Activated gamma-delta T cell (primary cell): ENCODE measurements around the gene GRAMD4.

Source experiments
- DNase-seq: peaks from one replicate; lab custom pipeline; 2025; lab: John Stamatoyannopoulos, UW

Gene GRAMD4

GRCh38 chr22:46672731-46673130, 52.5 kb downstream of the GRAMD4 start:
- no peak for DNase-seq

DNA sequence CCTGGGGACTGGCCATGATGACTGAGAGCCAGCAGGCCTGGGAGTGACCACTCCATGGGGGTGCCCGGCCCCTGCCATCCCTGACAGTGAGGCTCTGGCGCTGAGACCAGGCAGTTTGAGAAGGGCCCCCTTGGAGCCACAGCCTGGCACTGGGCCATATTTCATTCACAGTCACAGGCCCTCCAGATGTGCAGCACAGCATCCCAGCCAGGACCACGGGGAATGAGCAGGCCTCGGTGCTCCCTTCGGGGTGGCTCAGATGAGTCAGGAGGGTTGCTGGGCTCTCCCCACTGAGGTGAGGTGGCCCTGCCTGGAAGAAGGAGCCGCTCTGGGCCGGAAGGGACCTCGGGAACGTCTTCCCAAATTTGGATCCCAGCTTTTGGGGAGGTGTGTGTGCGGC, 53.0 kb downstream of the GRAMD4 start:
- no peak for DNase-seq

DNA sequence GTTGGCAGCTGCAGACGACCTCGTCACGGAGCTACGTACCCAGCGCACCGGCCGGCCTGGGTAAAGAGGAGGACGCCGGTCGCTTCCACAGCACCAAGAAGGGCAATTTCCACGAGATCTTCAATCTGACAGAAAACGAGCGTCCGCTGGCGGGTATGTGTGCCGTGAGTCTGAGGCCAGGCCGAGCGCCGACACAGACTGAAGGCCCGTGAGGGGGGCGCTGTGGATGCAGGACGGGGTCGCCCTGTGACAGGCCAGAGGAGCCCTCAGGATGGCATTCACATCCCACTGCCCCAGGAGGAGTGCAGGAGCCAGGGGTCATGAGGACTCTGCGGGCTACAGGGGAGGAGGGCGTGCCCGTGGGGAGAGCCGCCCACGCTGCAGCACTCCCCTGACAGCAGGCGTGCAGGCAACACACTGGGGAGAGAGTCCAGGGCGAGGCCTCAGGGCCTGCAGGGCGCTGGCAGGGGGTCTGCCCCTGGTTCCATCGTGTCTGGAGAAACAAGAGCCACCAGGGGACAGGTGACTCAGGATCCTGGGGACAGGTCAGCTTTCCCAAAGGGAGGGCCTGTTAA, 53.6 kb downstream of the GRAMD4 start:
- no peak for DNase-seq

DNA sequence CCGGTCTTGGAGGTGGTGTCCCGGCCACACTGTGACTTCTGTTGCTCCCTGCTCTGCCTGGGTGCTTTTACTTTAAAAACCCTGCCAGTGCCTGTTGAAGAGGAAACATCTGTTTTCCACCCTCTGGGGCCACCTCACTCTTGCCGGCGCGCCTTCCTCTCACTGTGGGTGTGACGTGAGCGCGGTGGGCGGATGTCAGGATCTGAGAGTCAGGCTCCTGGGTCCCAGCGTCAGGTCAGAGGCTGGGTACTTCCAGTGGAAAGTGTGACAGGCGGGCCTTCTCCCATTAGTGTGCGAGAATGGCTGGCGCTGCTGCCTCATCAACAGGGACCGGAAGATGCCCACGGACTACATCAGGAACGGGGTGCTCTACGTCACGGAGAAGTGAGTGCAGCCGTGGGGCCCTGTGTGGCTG, 54.2 kb downstream of the GRAMD4 start:
- DNase-seq = peak; percentile 72

- no peak for DNase-seq
These were observed 54.7 kb downstream of the GRAMD4 start for GRCh38 chr22:46674906-46675305.

GRCh38 chr22:46675479-46675878, 55.3 kb downstream of the GRAMD4 start:
- no peak for DNase-seq

DNA sequence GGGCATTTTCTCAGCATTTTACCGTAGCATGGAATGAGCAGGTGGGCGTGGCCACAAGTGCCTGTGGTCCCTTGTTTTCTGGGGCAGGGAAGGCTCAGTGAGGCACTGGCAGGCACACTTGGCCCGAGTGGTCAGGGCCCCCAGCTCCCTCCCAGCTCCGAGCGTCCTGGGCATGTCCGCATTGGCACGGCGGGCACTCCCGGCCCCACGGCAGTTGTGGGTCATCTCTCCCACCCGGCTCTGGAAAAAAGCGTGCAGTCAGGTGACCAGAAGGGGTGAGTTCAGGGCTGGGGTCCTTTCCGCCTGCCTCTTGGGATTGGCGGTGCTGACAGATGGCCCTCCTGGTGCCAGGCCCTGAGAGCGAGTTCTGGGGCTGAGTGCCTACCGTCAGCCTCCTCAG, 55.8 kb downstream of the GRAMD4 start:
- no peak for DNase-seq

DNA sequence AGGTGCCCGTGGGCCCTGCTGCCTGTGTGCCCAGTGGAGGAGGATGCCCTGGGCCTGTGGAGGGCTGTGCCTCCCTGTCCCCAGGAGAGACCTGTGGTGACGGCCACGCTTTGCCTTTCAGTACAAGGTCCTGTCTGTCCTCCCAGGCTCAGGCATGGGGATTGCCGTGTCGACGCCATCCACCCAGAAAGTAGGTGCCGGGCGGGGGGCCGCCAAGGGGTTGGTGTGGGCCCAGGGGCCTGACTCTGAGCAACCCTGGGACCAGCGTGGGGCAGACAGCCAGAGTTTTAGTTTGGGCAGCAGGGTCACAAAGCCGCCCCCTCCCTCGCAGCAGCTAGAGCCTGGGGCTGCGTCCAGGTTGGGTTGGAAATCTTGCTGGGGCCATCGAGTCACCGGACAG, 56.3 kb downstream of the GRAMD4 start:
- no peak for DNase-seq

- DNase-seq = no peak
These were observed 56.7 kb downstream of the GRAMD4 start for GRCh38 chr22:46676881-46677280.

- DNase-seq = no peak
These were observed 57.3 kb downstream of the GRAMD4 start for GRCh38 chr22:46677323-46678002.

DNA sequence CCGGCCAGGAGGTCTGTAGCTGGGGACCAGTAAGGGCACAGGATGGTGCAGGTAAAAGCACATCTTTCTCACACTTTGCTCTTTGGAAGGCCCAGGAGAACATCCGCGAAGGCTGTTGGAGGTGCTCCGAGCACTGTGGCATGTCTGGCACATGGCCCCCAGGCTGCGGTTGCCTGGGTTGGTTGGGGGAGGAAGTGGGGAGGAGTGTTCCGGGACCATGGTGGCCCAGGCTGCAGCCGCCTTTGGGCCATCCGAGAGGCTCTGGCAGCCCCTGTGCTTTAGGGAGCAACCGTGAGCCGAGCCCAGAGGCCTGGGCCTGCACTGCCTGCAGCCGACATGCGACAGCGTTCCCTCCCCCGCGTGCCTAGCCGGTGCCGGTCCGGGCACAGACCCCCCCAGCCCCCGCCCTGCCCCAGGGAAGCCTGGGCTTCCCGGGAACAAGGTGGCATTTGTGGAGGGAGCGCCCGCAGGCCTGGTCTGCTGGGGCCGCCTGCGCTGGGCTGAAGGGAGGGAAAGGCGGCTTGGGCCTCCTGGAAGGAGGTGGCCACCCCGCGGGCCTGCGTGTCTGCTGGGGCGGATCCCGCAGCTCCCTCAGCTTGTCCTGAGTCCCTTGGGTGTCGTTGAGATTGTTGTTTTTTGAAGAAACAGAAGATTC, 57.9 kb downstream of the GRAMD4 start:
- no peak for DNase-seq

DNA sequence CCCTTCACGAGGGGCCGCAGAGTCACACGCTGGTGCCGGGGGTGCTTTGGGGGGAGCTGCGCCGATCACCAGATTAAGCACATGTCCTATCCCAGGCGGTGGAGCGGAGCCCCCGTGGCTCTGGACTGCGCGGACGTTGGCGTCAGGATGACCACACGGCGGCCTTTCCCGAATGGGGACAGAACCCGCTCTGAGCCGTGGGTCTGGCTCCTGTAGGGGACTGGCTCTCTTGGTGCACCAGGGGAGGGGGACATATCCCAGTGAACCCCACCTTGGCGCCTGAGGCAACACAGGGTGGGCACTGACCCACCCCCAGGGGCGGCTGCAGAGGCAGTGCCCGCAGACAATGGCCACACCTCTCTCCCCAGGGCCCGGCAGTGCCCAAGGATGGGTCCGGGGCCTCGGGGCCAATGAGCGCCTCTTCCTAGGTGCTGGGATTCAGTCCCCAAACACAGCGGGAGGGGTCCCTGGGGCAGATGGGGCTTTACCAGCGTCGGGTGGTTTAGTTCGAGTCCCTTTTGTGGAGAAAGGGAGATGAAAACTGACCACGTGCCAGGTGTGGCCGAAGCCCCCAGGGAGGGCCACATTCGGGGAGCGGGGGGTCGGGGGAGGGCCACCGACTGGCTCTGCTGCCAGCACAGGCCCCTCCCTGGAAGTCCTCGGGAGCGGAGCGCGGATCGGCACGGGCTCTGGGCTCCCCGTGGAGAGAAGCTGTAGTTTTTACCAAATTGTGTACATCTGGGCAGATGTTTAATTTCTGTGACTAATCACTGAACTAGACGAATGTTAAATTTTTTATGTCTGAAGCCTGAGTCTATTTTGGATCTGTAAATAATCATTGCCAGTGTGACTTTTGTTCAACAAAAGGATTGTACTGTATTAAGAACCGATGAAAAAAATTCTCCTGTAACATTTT, 58.9 kb downstream of the GRAMD4 start:
- DNase-seq = no peak

- no peak for DNase-seq
These were observed 59.6 kb downstream of the GRAMD4 start for GRCh38 chr22:46679706-46680269.

DNA sequence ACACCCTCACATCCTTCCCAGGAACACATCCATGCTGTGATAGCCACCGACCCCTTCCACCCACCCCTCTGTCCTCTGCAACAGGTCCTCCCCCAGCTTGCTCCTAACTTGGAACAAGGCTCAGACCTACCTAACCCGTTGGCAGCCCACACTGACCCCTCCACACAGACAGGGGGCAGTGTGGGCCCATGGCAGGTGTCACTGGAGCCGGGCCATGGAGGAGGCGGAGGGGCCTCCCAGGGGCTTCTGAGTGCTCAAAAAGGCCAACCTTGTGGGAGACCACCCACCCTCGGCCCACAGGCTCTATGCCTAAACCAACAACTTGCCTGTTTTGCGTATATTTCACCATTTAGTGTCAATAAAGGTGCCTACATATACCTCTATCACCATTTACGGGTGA, 60.8 kb downstream of the GRAMD4 start:
- no peak for DNase-seq

- DNase-seq = no peak
These were observed 62.0 kb downstream of the GRAMD4 start for GRCh38 chr22:46682011-46682731.

- DNase-seq = no peak
These were observed 64.5 kb downstream of the GRAMD4 start for GRCh38 chr22:46684706-46685105.

DNA sequence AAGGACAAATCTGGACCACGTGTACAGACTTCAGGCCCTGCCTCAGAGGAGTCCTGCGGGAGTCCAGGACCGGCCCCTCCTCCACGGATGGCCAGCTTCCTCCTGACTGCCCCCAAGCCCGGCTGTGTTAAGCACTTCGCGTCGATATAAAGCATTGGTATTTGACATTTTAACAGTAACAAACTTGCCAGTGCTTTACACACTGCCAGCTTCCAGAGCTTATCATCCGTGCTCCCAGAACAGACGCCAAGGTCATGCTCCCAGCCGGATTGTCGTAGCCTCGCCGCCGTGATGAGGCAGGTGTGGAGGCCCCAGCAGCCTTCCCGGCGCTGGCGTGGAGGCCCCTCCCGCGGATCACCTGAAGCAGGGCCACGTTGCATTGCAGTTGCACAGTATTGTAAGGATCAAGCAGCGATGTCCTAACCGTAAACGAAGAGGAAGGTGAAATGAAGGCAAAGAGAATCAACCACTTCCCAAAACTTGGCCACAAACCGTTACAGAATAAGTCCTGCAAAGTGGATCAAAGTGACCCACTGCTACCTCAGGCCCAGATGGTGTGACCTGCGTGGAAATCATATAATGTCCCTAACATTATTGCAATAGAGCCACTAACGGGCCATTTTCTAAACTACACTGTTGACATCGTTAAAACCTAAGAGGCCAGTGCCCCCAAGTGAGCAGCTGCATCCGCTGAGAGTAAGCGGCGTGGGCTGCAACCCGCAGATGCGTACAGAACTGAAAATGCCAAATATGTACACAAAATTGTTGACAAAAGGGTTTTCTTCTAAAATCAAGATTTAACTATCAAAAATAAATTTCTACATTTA, 66.2 kb downstream of the GRAMD4 start:
- no peak for DNase-seq

DNA sequence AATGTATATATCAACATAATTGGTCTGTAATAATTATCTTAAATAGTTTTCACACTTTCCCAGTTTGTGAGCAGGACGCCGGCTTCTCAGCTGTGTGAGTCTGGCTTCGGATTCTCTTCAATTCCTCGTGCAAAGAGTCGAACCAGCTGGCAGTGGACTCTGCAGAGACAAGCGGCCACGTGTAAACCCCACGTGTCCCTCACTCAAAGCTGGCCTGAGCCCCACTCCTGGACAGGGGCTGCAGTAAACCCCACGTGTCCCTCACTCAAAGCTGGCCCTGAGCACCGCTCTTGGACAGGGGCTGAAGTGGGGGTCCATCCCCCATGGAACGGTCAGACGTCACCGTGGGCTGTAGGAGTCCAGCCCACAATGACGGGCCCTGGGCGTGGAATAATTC, 66.9 kb downstream of the GRAMD4 start:
- DNase-seq = no peak

GRCh38 chr22:46687460-46687859, 67.3 kb downstream of the GRAMD4 start:
- no peak for DNase-seq

DNA sequence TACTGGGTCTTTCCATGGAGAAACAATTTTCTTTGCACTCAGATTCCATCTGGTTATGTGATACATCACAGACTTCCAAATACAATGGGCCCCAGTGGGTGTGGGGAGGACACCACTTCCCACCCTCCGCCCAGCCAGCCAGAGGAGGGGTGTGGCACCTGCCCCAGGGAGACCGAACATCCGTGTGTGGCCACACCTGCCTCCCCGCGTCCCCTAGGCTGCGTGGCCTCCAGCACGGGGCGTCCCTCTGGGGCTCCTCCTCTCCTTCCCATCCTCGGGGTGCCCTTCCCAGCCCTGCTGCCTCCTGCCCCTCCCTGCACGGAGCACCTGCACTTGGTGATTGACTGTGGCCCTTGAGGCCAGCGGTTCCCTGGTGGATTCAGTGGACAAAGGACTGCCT, 68.8 kb downstream of the GRAMD4 start:
- DNase-seq = no peak

DNA sequence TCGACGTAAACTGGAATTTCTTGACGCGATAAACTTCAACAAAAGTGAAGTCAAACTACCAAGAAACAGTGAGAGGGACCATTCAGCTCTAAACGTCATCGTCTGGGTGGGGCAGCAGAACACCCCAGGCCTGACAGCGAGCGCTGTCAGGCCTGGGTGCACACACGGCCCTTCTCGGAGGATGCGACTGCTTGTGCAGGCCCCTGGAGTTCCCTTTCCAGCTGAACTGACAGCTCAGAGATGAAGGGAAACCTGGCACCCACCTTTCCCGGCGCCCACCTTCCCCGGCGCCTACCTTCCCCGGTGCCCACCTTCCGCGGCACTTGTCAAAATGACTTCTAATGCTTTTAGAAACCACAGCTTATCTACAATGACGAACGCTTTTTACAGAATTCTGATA, 70.0 kb downstream of the GRAMD4 start:
- no peak for DNase-seq
